Upper lobe of left lung (tissue), 6 donors: ENCODE results near the gene CCDC7. TPM values are rescaled to one million over a fixed set of nuclear protein-coding genes. Genes with fewer than 3 reads are reported as not detected.
"Not testable (repeated sequence)": the region's sequence is repeated elsewhere in the genome, so short reads cannot be mapped to it uniquely, and the experiment has no call there.

Source experiments
- ATAC-seq, 2 donors: fragments of 200-7000 bp; cut with Tn5 transposase; one replicate each; pipeline ENCODE4 v1.9.1; 2022; ENCODE audit warnings: mild to moderate bottlenecking in 2 of 2, moderate library complexity in 2 of 2; ENCODE audit not compliant: low FRiP score in 2 of 2
- DNase-seq, 2 donors: peaks; one replicate each; pipeline ENCODE4 v3.0.0-alpha.2; 2019 to 2020
- H3K27ac ChIP-seq, 4 donors: fragments of 200-600 bp; sonication (generic); one replicate each; pipeline ENCODE4 v1.5.1; 2016 to 2019
- H3K27me3 ChIP-seq, 4 donors: fragments of 200-600 bp; sonication (generic); one replicate each; pipeline ENCODE4 v1.5.1; 2017 to 2019
- H3K36me3 ChIP-seq, 4 donors: fragments of 200-600 bp; sonication (generic); one replicate each; pipeline ENCODE4 v1.5.1; 2016 to 2019
- H3K4me1 ChIP-seq, 4 donors: fragments of 200-600 bp; sonication (generic); one replicate each; pipeline ENCODE4 v1.5.1; 2018 to 2019
- H3K4me3 ChIP-seq, 4 donors: fragments of 200-600 bp; sonication (generic); one replicate each; pipeline ENCODE4 v1.5.1; 2017 to 2019; ENCODE audit warnings: mild to moderate bottlenecking in 2 of 4, moderate library complexity in 1 of 4
- H3K9me3 ChIP-seq, 4 donors: fragments of 200-600 bp; sonication (generic); one replicate each; pipeline ENCODE4 v1.5.1; 2018 to 2019
- CTCF ChIP-seq, 6 experiments: fragments of 450-650 bp in 4 of 6; fragments of 200-600 bp in 2 of 6; sonication (generic) in 2 of 6; IDR thresholded peaks; one replicate each; pipeline ENCODE4 v1.5.1; 2016 to 2019; ENCODE audit warnings: antibody characterized with exemption in 6 of 6
- EP300 ChIP-seq, 4 donors: sonication (generic); formaldehyde crosslinking; IDR thresholded peaks; one replicate each; pipeline ENCODE4 v1.5.1; 2017; ENCODE audit warnings: antibody characterized with exemption in 4 of 4, control low read depth in 2 of 4
- POLR2A ChIP-seq, 4 donors: fragments of 450-650 bp; IDR thresholded peaks; one replicate each; pipeline ENCODE4 v1.5.1; 2016 to 2017; ENCODE audit warnings: antibody characterized with exemption in 4 of 4, mild to moderate bottlenecking in 2 of 4
- POLR2AphosphoS5 ChIP-seq, 2 donors: sonication (generic); formaldehyde crosslinking; IDR thresholded peaks; one replicate each; pipeline ENCODE4 v1.5.1; 2017; ENCODE audit warnings: antibody characterized with exemption in 2 of 2
- WGBS, 2 donors: methylation state at CpG; one replicate each; pipeline ENCODE4 v1.1.5; 2017 to 2018; 5-methylcytosine and 5-hydroxymethylcytosine counted together
- total RNA-seq, 6 donors: library from RNA; depleted of rRNA in 4 of 6; stranded (reverse); fragments of >200 nt in 4 of 6; gene quantifications; one replicate each; pipeline versions ENCODE4 v1.1.0 to v1.2.1, GENCODE V29; 2016 to 2021
- donor health status: DM: no; HTN: no; CAD: no; lungs with moderate emphysema.
- donor health status: DM: no; HTN: yes; CAD: no; lungs with severe emphysema.

Gene CCDC7
- total RNA-seq, 6 donors from 2014 or later = 6.4 to 39.8 (median 18.0) TPM

DNA sequence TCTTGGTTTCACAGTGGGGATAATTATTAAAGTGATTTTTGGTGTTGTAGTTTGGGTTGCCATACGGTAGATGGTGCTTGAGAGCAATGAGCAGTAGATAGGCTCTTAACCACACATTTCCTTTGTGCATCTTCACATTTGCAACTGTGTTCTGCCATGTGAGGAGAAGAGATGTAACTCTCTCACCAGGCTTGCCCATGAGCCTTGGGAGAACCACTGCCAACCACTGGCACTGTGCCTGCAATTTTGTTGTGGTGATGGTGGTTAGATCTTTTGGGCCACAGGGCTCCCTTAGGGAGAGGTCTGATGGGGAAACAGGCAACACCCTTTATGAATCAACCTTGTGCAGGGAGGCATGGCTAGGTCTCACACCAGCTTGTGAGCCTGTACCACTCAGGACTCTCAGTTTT is 204.3 kb downstream of the CCDC7 start:
- peaks cover 5 to 13% (median 11%) of the 10 kb centered on the region in 4 donors for H3K9me3 ChIP-seq
- DNase-seq (no peak), ATAC-seq (no peak)
- H3K36me3 ChIP-seq = no peaks in the 10 kb centered on the region
- no peaks in the 10 kb centered on the region for H3K27me3 ChIP-seq
- H3K4me3 ChIP-seq = no peak overlapping the region
- no peak overlapping the region for H3K27ac ChIP-seq
- 53 to 100% methylated on average over 1 of the region's 1 CpG for WGBS, 2 donors
- H3K4me1 ChIP-seq = no peaks in the 10 kb centered on the region
- TF ChIP-seq EP300 (IDR thresholded peaks at IDR 0.05) = no peak
- no peak for TF ChIP-seq POLR2AphosphoS5 (IDR thresholded peaks at IDR 0.05)
- TF ChIP-seq POLR2A (IDR thresholded peaks at IDR 0.05) = no peak
- no peak for TF ChIP-seq CTCF (IDR thresholded peaks at IDR 0.05)

GRCh38 chr10:32657430-32657829 is 211.5 kb downstream of the CCDC7 start:
- not testable (repeated sequence) for DNase-seq, H3K27me3 ChIP-seq, H3K4me1 ChIP-seq, H3K4me3 ChIP-seq, H3K36me3 ChIP-seq, ATAC-seq, H3K27ac ChIP-seq
- WGBS, 2 donors = 94 to 100% methylated on average over 1 of the region's 1 CpG
- peaks cover 9 to 33% (median 13%) of the 10 kb centered on the region in 4 donors for H3K9me3 ChIP-seq

DNA sequence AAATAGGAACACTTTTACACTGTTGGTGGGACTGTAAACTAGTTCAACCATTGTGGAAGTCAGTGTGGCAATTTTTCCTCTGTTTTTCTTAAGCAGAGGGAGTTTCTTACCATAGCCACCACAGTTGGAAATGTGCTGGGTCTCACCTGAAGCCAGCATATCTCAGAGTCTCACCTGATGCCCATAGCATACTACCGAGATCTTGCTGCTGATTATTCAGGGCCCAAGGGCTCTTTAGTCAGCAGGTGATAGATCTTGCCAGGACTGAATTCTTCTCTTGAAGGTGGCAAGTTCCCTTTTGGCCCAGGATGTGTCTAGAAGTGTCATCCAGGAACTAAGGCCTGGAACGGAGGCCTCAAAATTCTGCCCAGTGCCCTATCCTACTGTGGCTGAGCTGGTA is 215.4 kb downstream of the CCDC7 start:
- Histone ChIP-seq H3K27ac (no peak overlapping the region), H3K4me3 (no peak overlapping the region), H3K27me3 (no peaks in the 10 kb centered on the region), H3K9me3 (peaks cover 4 to 17% (median 7%) of the 10 kb centered on the region in 4 donors), H3K4me1 (no peaks in the 10 kb centered on the region), H3K36me3 (no peaks in the 10 kb centered on the region)
- no peak for TF ChIP-seq POLR2AphosphoS5 (IDR thresholded peaks at IDR 0.05)
- no peak for TF ChIP-seq CTCF (IDR thresholded peaks at IDR 0.05)
- no peak for TF ChIP-seq POLR2A (IDR thresholded peaks at IDR 0.05)
- no peak for TF ChIP-seq EP300 (IDR thresholded peaks at IDR 0.05)
- no peak for DNase-seq
- WGBS, 2 donors = 97 to 100% methylated on average over 2 of the region's 2 CpGs
- no peak for ATAC-seq

- no peak for TF ChIP-seq EP300 (IDR thresholded peaks at IDR 0.05)
- no peak for TF ChIP-seq CTCF (IDR thresholded peaks at IDR 0.05)
- TF ChIP-seq POLR2A (IDR thresholded peaks at IDR 0.05) = no peak
- no peak for TF ChIP-seq POLR2AphosphoS5 (IDR thresholded peaks at IDR 0.05)
- H3K27ac ChIP-seq = no peak overlapping the region
- ATAC-seq (no peak), DNase-seq (no peak)
- H3K36me3 ChIP-seq = no peaks in the 10 kb centered on the region
- no peaks in the 10 kb centered on the region for H3K27me3 ChIP-seq
- H3K9me3 ChIP-seq = peaks cover 0 to 15% (median 3%) of the 10 kb centered on the region in 4 donors
- H3K4me3 ChIP-seq = no peak overlapping the region
- no peaks in the 10 kb centered on the region for H3K4me1 ChIP-seq
- WGBS, 2 donors = 71 to 75% methylated on average over 4 of the region's 4 CpGs
These were observed 235.0 kb downstream of the CCDC7 start for GRCh38 chr10:32680803-32681557.

DNA sequence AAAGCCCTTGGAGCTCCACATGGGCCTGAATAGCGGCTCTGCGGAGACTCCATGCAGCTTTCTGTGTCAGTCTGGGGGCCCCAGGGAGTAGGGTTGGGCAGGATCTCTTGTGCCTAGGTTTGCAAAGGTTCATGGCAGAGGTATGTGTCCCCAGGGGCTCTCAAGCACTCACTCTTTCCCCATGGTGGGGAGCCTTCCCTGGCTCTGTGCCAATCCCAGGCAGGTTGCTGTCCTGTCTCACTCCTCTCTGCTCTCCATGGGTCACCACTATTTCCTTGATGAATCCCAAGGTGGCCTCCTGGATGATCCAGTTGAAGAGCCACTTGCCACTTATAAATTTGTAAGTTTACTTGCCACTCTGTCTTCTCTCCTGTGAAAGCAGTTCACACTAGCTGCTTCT is 238.4 kb downstream of the CCDC7 start:
- ATAC-seq (peak in 1 of 2 donors; percentile 67), DNase-seq (no peak)
- Histone ChIP-seq H3K27me3 (no peaks in the 10 kb centered on the region), H3K9me3 (no peaks in the 10 kb centered on the region), H3K27ac (no peak overlapping the region), H3K4me1 (no peaks in the 10 kb centered on the region), H3K36me3 (no peaks in the 10 kb centered on the region), H3K4me3 (no peak overlapping the region)
- TF ChIP-seq POLR2A (IDR thresholded peaks at IDR 0.05) (no peak), CTCF (IDR thresholded peaks at IDR 0.05) (no peak), EP300 (IDR thresholded peaks at IDR 0.05) (no peak), POLR2AphosphoS5 (IDR thresholded peaks at IDR 0.05) (no peak)
- no CpG with 5 or more reads among the region's 2 CpGs for WGBS, 2 donors
